ENCODE results near the gene THPO.

THPO gene

DNA sequence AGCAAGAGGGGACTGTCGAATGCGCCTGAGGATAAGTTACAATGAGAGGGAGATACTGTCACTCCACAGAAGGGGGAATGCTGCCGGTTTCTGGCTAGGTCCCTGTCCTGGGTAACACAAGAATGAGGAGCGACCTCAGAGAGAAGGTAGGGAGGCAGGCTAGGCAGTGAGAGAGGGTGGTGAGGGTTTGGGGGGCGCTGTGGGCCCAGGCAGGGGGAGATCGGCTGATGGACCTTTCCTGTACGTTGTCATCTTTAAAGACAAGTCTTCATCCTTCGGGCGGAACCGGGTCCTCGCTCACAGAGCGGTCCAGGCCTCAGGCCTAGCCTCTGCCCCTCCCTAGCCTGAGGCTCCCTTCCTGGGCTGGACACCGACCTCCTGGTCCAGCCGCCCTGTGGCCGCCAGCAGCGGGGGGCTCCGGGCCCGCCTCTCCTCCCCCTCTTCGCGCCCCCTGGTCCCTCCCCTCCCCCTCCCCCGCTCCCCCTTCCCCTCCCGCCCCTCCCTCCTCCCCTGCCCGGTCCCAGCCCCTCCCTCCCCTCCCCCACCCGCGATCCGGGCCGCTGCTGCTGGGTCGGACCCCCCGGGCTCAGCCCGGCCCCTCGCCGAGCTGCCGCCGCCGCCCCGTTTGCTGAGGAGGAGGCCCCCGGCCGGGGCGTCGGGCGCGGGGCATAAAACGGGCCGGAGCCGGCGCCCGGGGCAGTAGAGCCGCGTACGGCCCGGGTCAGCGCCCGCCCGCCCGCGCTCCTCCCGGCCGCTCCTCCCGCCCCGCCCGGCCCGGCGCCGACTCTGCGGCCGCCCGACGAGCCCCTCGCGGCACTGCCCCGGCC, 1.6 kb upstream of the THPO start, which contains the start of gene CHRD:
Gene CHRD (plus strand): TSS at position 697 of the 827 bp plus-strand sequence. CDS start 265 bp downstream, outside the sequence.
- H3K36me3 ChIP-seq: no peaks in the 10 kb centered on the region
- TF ChIP-seq, protein P1, sequence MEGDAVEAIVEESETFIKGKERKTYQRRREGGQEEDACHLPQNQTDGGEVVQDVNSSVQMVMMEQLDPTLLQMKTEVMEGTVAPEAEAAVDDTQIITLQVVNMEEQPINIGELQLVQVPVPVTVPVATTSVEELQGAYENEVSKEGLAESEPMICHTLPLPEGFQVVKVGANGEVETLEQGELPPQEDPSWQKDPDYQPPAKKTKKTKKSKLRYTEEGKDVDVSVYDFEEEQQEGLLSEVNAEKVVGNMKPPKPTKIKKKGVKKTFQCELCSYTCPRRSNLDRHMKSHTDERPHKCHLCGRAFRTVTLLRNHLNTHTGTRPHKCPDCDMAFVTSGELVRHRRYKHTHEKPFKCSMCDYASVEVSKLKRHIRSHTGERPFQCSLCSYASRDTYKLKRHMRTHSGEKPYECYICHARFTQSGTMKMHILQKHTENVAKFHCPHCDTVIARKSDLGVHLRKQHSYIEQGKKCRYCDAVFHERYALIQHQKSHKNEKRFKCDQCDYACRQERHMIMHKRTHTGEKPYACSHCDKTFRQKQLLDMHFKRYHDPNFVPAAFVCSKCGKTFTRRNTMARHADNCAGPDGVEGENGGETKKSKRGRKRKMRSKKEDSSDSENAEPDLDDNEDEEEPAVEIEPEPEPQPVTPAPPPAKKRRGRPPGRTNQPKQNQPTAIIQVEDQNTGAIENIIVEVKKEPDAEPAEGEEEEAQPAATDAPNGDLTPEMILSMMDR (IDR thresholded peaks at IDR 0.05): no peak
- H3K4me3 ChIP-seq (ENCODE audit: low read depth in 1 of 2, low read length in 1 of 2): peak within 1 kb of the TSS in 1 of 2 experiments; percentile 18
- H3K9me3 ChIP-seq: no peaks in the 10 kb centered on the region
- no peak within 1 kb of the TSS for H3K27ac ChIP-seq
- peaks cover 99% of the 10 kb centered on the region for H3K27me3 ChIP-seq
- H3K4me1 ChIP-seq (ENCODE audit: control insufficient read depth in 1 of 2, insufficient read depth in 1 of 2, low read depth in 1 of 2, low read length in 1 of 2): peaks cover 17% of the 10 kb centered on the region in 2 experiments

DNA sequence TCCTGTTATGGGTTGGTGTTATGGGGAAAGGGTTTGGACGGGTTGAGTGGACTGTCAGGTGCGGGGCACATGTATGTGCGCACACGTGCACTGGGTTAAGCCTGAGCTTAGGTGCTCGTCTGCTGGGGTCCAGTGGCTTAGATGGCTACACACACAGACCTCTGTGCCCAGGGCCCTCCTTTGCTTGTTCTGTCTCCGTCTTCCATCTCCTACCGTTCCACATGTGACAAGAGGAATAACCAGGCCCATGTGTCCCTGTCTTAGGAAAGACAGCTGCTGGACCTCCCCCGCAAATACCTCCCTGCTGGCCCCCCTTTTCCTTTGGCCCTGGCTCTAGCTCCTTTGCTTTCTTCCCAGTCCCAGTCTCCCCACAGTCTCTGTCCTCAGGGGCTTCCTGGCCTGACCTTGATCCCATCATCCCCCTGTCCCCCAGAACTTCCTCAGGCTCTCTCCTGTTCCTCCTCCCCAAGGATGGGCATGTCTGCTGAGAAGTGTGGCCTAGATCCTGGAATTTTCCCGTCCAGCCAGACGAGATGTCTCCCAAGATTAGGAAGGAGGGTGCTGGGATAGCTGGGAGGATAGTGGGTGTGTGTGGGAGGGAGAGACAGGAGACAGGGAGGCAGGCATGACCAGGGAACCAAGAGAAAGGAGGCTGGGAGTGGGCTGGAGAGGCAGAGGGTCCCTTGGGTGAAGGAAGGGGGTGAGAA, 797 bp upstream of the THPO start:
- TF ChIP-seq, protein P1 (IDR thresholded peaks at IDR 0.05): no peak
- no peaks in the 10 kb centered on the region for H3K9me3 ChIP-seq
- no peak overlapping the region for H3K27ac ChIP-seq
- no peaks in the 10 kb centered on the region for H3K36me3 ChIP-seq
- peaks cover 99% of the 10 kb centered on the region for H3K27me3 ChIP-seq
- peaks cover 17% of the 10 kb centered on the region in 2 experiments for H3K4me1 ChIP-seq (ENCODE audit: control insufficient read depth in 1 of 2, insufficient read depth in 1 of 2, low read depth in 1 of 2, low read length in 1 of 2)
- no peak overlapping the region for H3K4me3 ChIP-seq (ENCODE audit: low read depth in 1 of 2, low read length in 1 of 2)

DNA sequence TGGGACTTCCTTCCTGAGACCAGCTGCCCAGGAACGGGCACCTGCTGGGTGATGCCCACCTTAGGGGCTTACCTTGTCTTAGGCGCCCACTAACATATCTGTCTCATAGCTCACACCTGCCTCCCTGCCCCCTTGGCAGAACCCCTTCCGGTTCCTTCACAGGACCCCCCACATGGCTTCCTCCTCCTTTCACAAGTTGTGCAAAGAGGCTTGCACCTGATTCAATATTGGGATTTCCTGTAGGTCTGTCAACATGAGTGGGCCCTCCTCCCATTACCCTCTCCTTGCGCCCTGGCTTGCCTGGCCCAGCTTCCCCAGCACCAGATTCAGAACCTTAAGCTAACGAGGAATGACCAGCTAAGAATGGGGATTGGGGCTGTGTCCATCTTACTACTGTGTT, 633 bp downstream of the THPO start:
- H3K27ac ChIP-seq: no peak overlapping the region
- peaks cover 97% of the 10 kb centered on the region for H3K27me3 ChIP-seq
- H3K36me3 ChIP-seq: no peaks in the 10 kb centered on the region
- H3K4me3 ChIP-seq (ENCODE audit: low read depth in 1 of 2, low read length in 1 of 2): no peak overlapping the region
- TF ChIP-seq, protein P1 (IDR thresholded peaks at IDR 0.05): no peak
- no peaks in the 10 kb centered on the region for H3K9me3 ChIP-seq
- H3K4me1 ChIP-seq (ENCODE audit: control insufficient read depth in 1 of 2, insufficient read depth in 1 of 2, low read depth in 1 of 2, low read length in 1 of 2): peaks cover 17% of the 10 kb centered on the region in 2 experiments

DNA sequence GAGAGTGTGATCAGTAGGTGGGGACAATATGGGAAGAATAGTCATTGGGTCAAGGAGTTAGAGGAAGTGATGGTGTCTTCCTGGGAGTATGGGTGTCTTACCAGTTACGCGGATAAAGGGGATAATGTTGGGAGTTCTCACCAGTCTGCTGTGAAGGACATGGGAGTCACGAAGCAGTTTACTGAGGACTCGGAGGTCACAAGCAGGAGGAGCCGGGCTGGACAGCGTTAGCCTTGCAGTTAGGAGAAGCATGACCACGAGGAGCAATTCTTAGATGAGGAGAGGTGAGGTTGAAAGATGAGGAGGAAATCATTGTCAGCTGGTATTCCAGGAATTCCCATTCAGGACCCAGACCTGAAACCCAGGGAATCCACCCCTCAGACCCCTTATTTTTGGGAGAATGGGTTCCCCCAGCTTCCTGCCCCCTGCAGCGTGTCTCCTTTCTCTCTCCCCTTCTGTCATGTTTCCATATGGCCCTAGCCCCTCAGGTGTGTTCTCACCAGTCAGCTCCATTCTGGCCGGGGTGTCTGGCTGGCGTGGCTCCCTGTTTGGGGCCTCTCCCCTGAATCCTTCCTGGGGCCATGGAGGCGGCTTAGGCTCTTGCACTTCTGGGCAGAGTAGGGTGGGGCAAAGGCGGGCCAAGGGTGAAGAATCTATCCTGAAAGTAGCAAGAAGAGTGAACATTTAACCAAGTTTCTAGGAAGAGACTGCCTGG, 2.1 kb downstream of the THPO start:
- Histone ChIP-seq H3K4me1 (ENCODE audit: control insufficient read depth in 1 of 2, insufficient read depth in 1 of 2, low read depth in 1 of 2, low read length in 1 of 2) (peaks cover 10 to 11% of the 10 kb centered on the region in 2 experiments), H3K36me3 (no peaks in the 10 kb centered on the region), H3K4me3 (ENCODE audit: low read depth in 1 of 2, low read length in 1 of 2) (no peak overlapping the region), H3K9me3 (no peaks in the 10 kb centered on the region), H3K27me3 (peaks cover 82% of the 10 kb centered on the region), H3K27ac (no peak overlapping the region)
- TF ChIP-seq, protein P1 (IDR thresholded peaks at IDR 0.05): no peak

DNA sequence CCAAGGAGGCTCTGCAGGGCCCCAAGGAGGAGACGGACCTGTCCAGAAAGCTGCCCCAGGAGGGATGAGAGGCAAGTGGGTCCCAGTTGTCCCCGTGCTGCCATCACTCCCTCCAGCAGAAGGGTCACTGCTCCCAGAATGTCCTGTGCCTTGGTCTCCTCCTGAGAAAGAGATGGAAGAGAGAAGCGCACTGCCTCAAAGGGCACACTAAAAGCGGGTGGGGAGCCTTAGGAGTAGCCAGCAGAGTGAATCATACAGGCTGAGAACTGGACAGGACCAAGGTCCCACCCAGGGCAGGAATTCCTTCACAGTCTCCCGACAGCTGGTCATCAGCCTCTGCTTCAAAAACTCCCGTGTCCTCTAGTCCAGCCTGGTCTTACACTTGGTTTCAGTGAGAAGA, 4.6 kb downstream of the THPO start:
- Histone ChIP-seq H3K9me3 (no peaks in the 10 kb centered on the region), H3K4me3 (ENCODE audit: low read depth in 1 of 2, low read length in 1 of 2) (no peak overlapping the region), H3K27me3 (peaks cover 58% of the 10 kb centered on the region), H3K27ac (no peak overlapping the region), H3K36me3 (peaks cover 7% of the 10 kb centered on the region), H3K4me1 (ENCODE audit: control insufficient read depth in 1 of 2, insufficient read depth in 1 of 2, low read depth in 1 of 2, low read length in 1 of 2) (peaks cover 5 to 7% of the 10 kb centered on the region in 2 experiments)
- TF ChIP-seq, protein P1 (IDR thresholded peaks at IDR 0.05): no peak
